ENCODE results near the gene SULT1B1. TPM values are rescaled to one million over a fixed set of nuclear protein-coding genes. Genes with fewer than 3 reads are reported as not detected.

Gene SULT1B1
- total RNA-seq, 1 experiment from 2014 or later: not detected

DNA sequence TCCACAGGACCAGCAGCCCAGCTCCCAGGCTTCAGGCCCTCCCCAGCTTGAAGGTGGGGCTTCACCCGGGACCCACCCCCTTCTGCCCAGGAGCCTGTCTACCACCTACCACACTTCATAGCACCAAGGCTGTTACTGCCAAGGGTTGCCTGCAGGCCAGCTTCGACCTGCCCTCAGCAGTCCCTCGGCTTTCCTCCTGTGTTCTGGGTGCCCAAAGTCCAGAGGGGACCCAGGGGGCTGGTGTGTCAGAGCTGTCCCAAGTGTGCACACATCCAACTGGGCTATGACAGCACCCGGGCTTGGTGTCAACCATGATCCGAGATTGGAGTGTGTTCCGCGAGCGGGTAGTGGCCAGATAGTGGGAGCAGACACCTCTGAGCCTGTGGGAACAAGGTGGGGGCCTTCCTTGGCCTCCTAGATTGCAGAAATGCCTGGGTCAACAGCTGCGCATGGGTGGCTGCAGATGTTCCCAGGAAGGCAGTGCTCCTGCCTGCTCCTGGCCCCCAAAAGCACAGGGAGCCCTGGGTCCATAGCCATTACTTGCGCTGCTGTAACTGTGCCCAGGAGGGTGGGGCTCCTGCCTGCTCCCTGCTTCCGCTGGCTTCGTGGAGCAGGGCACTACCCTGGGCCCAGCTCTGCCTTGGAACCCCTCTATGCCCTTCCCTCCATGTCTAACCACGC is 16.8 kb downstream of the SULT1B1 start:
- no peaks in the 10 kb centered on the region for H4K20me1 ChIP-seq (ENCODE audit: control insufficient read depth, insufficient read depth, insufficient read length)
- no peak overlapping the region for H3K27ac ChIP-seq (ENCODE audit: insufficient read length, low read depth, low read length)
- no peak overlapping the region for H4K5ac ChIP-seq (ENCODE audit: insufficient read length, low read depth, low read length)
- no peaks in the 10 kb centered on the region for H3K4me1 Mint-ChIP-seq
- H3K4me1 ChIP-seq (ENCODE audit: insufficient read depth, low read length): no peaks in the 10 kb centered on the region
- WGBS (ENCODE audit: extremely low coverage, insufficient read length, low lambda C conversion rate): no CpG with 5 or more reads among the region's 13 CpGs
- DNase-seq: no peak
- H3K23me2 ChIP-seq (ENCODE audit: insufficient read length, low read depth, low read length, poor library complexity, severe bottlenecking): no peaks in the 10 kb centered on the region
- no peak overlapping the region for H3T11ph ChIP-seq (ENCODE audit: low read length)
- no peak overlapping the region for H3K4me3 Mint-ChIP-seq
- no peak overlapping the region for H3K56ac ChIP-seq (ENCODE audit: insufficient read length, low read depth, low read length)
- no peaks in the 10 kb centered on the region for H3K9me3 ChIP-seq (ENCODE audit: control insufficient read depth, low read depth, low read length)
- H2AK5ac ChIP-seq (ENCODE audit: insufficient read length, low read length): no peak overlapping the region
- H2BK120ac ChIP-seq (ENCODE audit: low read depth, low read length, poor library complexity, severe bottlenecking): no peak overlapping the region
- TF ChIP-seq, protein P1, sequence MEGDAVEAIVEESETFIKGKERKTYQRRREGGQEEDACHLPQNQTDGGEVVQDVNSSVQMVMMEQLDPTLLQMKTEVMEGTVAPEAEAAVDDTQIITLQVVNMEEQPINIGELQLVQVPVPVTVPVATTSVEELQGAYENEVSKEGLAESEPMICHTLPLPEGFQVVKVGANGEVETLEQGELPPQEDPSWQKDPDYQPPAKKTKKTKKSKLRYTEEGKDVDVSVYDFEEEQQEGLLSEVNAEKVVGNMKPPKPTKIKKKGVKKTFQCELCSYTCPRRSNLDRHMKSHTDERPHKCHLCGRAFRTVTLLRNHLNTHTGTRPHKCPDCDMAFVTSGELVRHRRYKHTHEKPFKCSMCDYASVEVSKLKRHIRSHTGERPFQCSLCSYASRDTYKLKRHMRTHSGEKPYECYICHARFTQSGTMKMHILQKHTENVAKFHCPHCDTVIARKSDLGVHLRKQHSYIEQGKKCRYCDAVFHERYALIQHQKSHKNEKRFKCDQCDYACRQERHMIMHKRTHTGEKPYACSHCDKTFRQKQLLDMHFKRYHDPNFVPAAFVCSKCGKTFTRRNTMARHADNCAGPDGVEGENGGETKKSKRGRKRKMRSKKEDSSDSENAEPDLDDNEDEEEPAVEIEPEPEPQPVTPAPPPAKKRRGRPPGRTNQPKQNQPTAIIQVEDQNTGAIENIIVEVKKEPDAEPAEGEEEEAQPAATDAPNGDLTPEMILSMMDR (conservative IDR thresholded peaks at IDR 0.05): no peak
- H2BK12ac ChIP-seq (ENCODE audit: insufficient read length, low read depth, low read length): no peak overlapping the region
- H3K4ac ChIP-seq (ENCODE audit: low read depth, low read length): no peak overlapping the region
- H3K18ac ChIP-seq (ENCODE audit: insufficient read length, low read depth, low read length): no peak overlapping the region
- H3K79me1 ChIP-seq (ENCODE audit: insufficient read depth, low read depth, low read length, poor library complexity, severe bottlenecking): no peaks in the 10 kb centered on the region
- H4K8ac ChIP-seq (replicated peaks; ENCODE audit: insufficient read length, low read depth, low read length): no peak overlapping the region
- no peak overlapping the region for H3K23ac ChIP-seq (ENCODE audit: insufficient read length, low read depth, low read length)
- H3K4me2 ChIP-seq (ENCODE audit: insufficient read depth, insufficient read length, low read length): no peak overlapping the region
- peaks cover 0 to 11% (median 6%) of the 10 kb centered on the region in 3 experiments; a peak in 3 of 7 replicates for H3K36me3 Mint-ChIP-seq (ENCODE audit: insufficient read depth in 1 of 3, low read depth in 3 of 3)
- H3K27me3 Mint-ChIP-seq (ENCODE audit: low read depth): no peaks in the 10 kb centered on the region; the same call in 1 of the 2 replicates
- H3K14ac ChIP-seq (ENCODE audit: insufficient read depth, low read length): no peak overlapping the region
- H4K91ac ChIP-seq (ENCODE audit: insufficient read length, low read depth, low read length): peak overlapping the region; percentile 49
- H2AFZ ChIP-seq (ENCODE audit: low read length): no peak overlapping the region
- H3K9me3 Mint-ChIP-seq: peaks cover 12 to 13% of the 10 kb centered on the region in 2 experiments
- H3K27me3 ChIP-seq (ENCODE audit: insufficient read depth, low read length): no peaks in the 10 kb centered on the region
- H3K27ac Mint-ChIP-seq: no peak overlapping the region
- no peak overlapping the region for H2BK20ac ChIP-seq (ENCODE audit: low read depth, low read length, poor library complexity, severe bottlenecking)
- no peak overlapping the region for H3K9ac ChIP-seq (ENCODE audit: extremely low read depth, insufficient read length, low read length)
- H2BK15ac ChIP-seq (ENCODE audit: low read depth, low read length): no peak overlapping the region
- no peaks in the 10 kb centered on the region for H3K79me2 ChIP-seq (ENCODE audit: insufficient read depth, low read length)
- no peak overlapping the region for H2BK5ac ChIP-seq (ENCODE audit: insufficient read length, low read length)

Measured in H9 (cell line).